Kidney (tissue), 14 donors: ENCODE measurements around the gene TEKT3. TPM values are rescaled to one million over a fixed set of nuclear protein-coding genes. Genes with fewer than 3 reads are reported as not detected.

Source experiments
- DNase-seq, 5 donors: peaks; one replicate each; pipeline ENCODE4 v3.0.0-alpha.2; 2013 to 2020
- FAIRE-seq: peaks from 2 replicates; lab custom pipeline; 2012; peaks lifted over from hg19 to GRCh38; lab: Jason Lieb, UNC
- H3K27ac ChIP-seq, 2 donors: one replicate each; pipeline ENCODE4 v1.7.0; 2013; ENCODE audit warnings: low read depth in 2 of 2, low read length in 2 of 2, inconsistent platforms in 1 of 2
- H3K27me3 ChIP-seq: one replicate; pipeline ENCODE4 v1.7.1; 2013; ENCODE audit warnings: low read length, inconsistent platforms; ENCODE audit not compliant: control insufficient read depth, insufficient read depth
- H3K36me3 ChIP-seq, 3 donors: one replicate each; pipeline versions ENCODE4 v1.7.0 to v1.7.1; 2013; ENCODE audit warnings: low read length in 3 of 3, control low read depth in 1 of 3, inconsistent platforms in 1 of 3; ENCODE audit not compliant: insufficient read depth in 3 of 3, control insufficient read depth in 2 of 3
- H3K4me1 ChIP-seq, 3 donors: one replicate each; pipeline versions ENCODE4 v1.7.0 to v1.7.1; 2013; ENCODE audit warnings: low read length in 3 of 3, inconsistent platforms in 1 of 3, low read depth in 1 of 3; ENCODE audit not compliant: control insufficient read depth in 2 of 3, insufficient read depth in 2 of 3
- H3K4me3 ChIP-seq, 3 donors: one replicate each; pipeline versions ENCODE4 v1.7.0 to v1.8.1; 2013; ENCODE audit warnings: low read length in 3 of 3, control low read depth in 1 of 3, inconsistent platforms in 1 of 3
- H3K9ac ChIP-seq, 3 donors: one replicate each; pipeline versions ENCODE4 v1.7.0 to v1.7.1; 2013; ENCODE audit warnings: low read length in 3 of 3, control low read depth in 1 of 3, inconsistent platforms in 1 of 3
- H3K9me3 ChIP-seq, 3 donors: one replicate each; pipeline versions ENCODE4 v1.7.0 to v1.7.1; 2013; ENCODE audit warnings: low read length in 3 of 3, control low read depth in 1 of 3, inconsistent platforms in 1 of 3; ENCODE audit not compliant: control insufficient read depth in 2 of 3, insufficient read depth in 1 of 3
- intact Hi-C: fragments of 100-400 bp; cut with DNase I; formaldehyde crosslinking; loops from one replicate; pipeline ENCODE4 v1.11.1; 2022
- polyA plus RNA-seq: library from polyadenylated mRNA; stranded (reverse); fragments of 350-450 nt; fragmentation: Illumina TruSeq; extraction: RNeasy Lipid Tissue Mini Kit (QIAGEN cat#74804); gene quantifications from one replicate; pipeline ENCODE4 v1.2.3, GENCODE V29; 2014; ENCODE audit warnings: low read depth, low replicate concordance; ENCODE audit not compliant: insufficient read depth
- total RNA-seq: library from RNA; stranded (reverse); fragmentation: NEBNext Ultra II Directional; extraction: Animal tissue kit (Norgen Biotek cat#: 25700); gene quantifications from one replicate; pipeline ENCODE4 v1.2.1, GENCODE V29; 2021
- TF ChIP-seq, protein P1 (sequence below): IDR thresholded peaks from 3 replicates; pipeline ENCODE4 v1.5.1; 2012; ENCODE audit warnings: mild to moderate bottlenecking, moderate library complexity, borderline replicate concordance; ENCODE audit not compliant: insufficient read depth; ENCODE audit errors: extremely low read depth
- donor health status: control.
- donor health status: control.
- donor health status: control.
- donor health status: control.
- donor health status: control.
- donor health status: DM: yes; HTN: yes; CAD: no.
- donor health status: Normal renal cell carcinoma (clear cell type).

TEKT3 gene
- total and polyA plus RNA-seq, 2 donors from 2014 or later, result 1.4 TPM; not detected in 1

DNA sequence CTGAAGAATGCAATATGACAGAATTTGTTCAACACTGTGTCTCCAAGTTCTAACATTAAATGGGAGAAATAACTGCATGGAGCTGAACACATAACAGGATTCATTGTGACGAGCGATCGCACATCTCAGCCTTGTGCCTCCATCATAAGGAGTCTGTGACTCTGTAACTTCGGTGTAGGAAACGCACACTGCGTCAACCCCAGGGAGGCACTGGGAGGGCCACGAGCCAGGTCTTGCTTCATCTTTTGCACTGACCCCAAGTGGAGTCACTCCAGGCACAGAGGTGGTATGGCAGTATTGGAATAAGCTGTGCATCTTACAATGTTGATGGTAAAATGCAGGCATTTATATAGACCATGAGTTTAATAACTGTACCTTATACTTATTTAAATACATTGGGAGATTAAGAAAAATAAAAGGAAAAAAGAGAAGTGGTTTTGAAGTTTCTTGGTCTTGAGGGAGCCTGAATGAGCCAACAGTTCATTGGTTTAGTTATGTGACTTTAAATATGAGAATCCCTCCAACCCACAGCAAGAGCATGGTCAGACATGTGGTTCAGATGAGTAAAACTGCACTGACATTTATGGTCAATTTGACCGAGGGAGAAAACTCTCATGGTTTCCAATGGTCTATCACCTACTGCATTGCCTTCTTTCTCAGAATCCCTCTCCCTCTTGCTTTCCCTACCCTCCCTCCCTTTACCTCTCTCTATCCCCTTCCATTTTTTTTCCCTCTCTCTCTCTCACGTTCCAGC lies 70.6 kb downstream of the TEKT3 start:
- H3K27me3 ChIP-seq, result no peaks in the 10 kb centered on the region
- H3K4me3 ChIP-seq, result no peak overlapping the region
- H3K9ac ChIP-seq, result no peak overlapping the region
- no peak overlapping the region for H3K27ac ChIP-seq
- no peaks in the 10 kb centered on the region for H3K9me3 ChIP-seq
- FAIRE-seq (no peak), DNase-seq (no peak)
- TF ChIP-seq, protein P1, sequence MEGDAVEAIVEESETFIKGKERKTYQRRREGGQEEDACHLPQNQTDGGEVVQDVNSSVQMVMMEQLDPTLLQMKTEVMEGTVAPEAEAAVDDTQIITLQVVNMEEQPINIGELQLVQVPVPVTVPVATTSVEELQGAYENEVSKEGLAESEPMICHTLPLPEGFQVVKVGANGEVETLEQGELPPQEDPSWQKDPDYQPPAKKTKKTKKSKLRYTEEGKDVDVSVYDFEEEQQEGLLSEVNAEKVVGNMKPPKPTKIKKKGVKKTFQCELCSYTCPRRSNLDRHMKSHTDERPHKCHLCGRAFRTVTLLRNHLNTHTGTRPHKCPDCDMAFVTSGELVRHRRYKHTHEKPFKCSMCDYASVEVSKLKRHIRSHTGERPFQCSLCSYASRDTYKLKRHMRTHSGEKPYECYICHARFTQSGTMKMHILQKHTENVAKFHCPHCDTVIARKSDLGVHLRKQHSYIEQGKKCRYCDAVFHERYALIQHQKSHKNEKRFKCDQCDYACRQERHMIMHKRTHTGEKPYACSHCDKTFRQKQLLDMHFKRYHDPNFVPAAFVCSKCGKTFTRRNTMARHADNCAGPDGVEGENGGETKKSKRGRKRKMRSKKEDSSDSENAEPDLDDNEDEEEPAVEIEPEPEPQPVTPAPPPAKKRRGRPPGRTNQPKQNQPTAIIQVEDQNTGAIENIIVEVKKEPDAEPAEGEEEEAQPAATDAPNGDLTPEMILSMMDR, result no peak
- intact Hi-C loops, result no loop called here
- H3K36me3 ChIP-seq, result no peaks in the 10 kb centered on the region
- peaks cover 0 to 2% (median 0%) of the 10 kb centered on the region in 3 donors for H3K4me1 ChIP-seq

DNA sequence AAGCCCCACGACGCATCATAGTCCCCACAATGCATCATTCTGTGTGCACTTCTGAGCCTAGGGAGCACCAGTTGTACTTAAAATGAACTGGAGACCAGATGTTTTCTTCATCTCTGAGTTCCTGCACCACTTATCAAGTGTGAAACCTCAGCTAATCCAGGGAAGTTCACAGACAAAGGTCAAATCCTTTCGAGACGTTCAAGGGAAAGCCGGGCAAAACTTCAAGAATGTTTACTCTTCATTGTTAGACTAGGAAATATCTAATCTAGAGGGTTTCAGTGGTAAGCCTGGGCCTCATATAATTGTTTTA lies 71.7 kb downstream of the TEKT3 start:
- FAIRE-seq, result no peak
- H3K4me3 ChIP-seq, result no peak overlapping the region
- H3K36me3 ChIP-seq, result no peaks in the 10 kb centered on the region
- no peaks in the 10 kb centered on the region for H3K9me3 ChIP-seq
- H3K27ac ChIP-seq, result no peak overlapping the region
- intact Hi-C loops, result no loop called here
- DNase-seq, result peak in 1 of 5 donors; percentile 28
- peaks cover 0 to 2% (median 0%) of the 10 kb centered on the region in 3 donors for H3K4me1 ChIP-seq
- no peak overlapping the region for H3K9ac ChIP-seq
- H3K27me3 ChIP-seq, result no peaks in the 10 kb centered on the region
- TF ChIP-seq, protein P1, result no peak

DNA sequence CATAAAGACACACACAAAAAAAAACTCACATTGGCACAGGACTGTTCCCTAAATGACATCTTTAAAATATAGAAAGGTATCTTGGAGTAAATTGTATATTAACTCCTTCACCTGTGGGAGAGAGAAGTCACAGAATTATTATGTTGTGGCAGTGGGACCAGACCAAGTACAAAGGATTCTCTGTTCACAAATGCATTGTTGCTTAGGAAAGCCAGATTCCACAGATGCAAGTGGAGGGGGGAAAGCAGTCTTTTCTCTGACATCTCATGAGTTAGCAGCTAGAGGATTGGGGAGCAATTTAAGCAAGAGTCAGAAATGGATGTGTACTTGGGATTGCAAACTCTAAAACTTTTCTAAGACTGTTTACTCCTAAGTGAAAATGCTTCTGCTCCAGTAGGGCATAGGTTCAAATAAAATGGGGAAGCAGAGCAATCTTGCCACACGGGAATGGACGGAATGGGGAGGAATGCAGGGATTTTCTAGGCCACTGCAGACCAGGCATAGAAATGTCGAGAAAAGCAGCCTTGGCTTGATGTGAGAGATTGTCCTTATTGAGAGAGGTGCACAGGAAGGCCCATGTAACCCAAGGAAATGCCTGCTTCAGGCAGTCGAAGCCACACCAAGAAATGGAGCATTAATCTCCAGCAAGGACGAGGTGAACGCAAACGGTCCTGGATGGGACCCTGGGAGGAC lies 72.2 kb downstream of the TEKT3 start:
- intact Hi-C loops, result no loop called here
- H3K27ac ChIP-seq, result no peak overlapping the region
- FAIRE-seq (no peak), DNase-seq (no peak)
- no peaks in the 10 kb centered on the region for H3K36me3 ChIP-seq
- TF ChIP-seq, protein P1, result no peak
- no peak overlapping the region for H3K9ac ChIP-seq
- H3K9me3 ChIP-seq, result no peaks in the 10 kb centered on the region
- peaks cover 2% of the 10 kb centered on the region for H3K27me3 ChIP-seq
- H3K4me3 ChIP-seq, result no peak overlapping the region
- H3K4me1 ChIP-seq, result peaks cover 0 to 2% (median 0%) of the 10 kb centered on the region in 3 donors
